SW480 (cell line): ENCODE results near the gene KDM4C.

Source experiments
- DNase-seq: peaks from one replicate; pipeline ENCODE4 v3.0.0-alpha.2; 2016; ENCODE audit warnings: low spot score

The KDM4C gene

GRCh38 chr9:7097785-7098752, 340.3 kb downstream of the KDM4C start:
- no peak for DNase-seq

- no peak for DNase-seq
Observed at GRCh38 chr9:7103367-7103766, 345.6 kb downstream of the KDM4C start.

- DNase-seq: no peak
Observed at GRCh38 chr9:7103771-7104170, 346.0 kb downstream of the KDM4C start.

- DNase-seq: no peak
Observed at GRCh38 chr9:7104625-7105024, 346.9 kb downstream of the KDM4C start.

GRCh38 chr9:7105095-7105494, 347.3 kb downstream of the KDM4C start:
- DNase-seq: no peak

GRCh38 chr9:7108936-7109335, 351.2 kb downstream of the KDM4C start:
- no peak for DNase-seq

- no peak for DNase-seq
Observed at GRCh38 chr9:7111413-7111812, 353.6 kb downstream of the KDM4C start.

- no peak for DNase-seq
Observed at GRCh38 chr9:7115606-7116005, 357.8 kb downstream of the KDM4C start.

GRCh38 chr9:7117676-7118561, 360.1 kb downstream of the KDM4C start:
- no peak for DNase-seq

GRCh38 chr9:7118633-7119032, 360.9 kb downstream of the KDM4C start:
- DNase-seq: no peak

GRCh38 chr9:7119612-7120011, 361.8 kb downstream of the KDM4C start:
- DNase-seq: no peak

- peak; percentile 8 for DNase-seq
Observed at GRCh38 chr9:7121055-7121454, 363.3 kb downstream of the KDM4C start.

- DNase-seq: no peak
Observed at GRCh38 chr9:7121664-7122063, 363.9 kb downstream of the KDM4C start.

- no peak for DNase-seq
Observed at GRCh38 chr9:7123743-7124142, 366.0 kb downstream of the KDM4C start.

GRCh38 chr9:7125231-7125630, 367.5 kb downstream of the KDM4C start:
- DNase-seq: no peak

GRCh38 chr9:7129391-7129790, 371.6 kb downstream of the KDM4C start:
- no peak for DNase-seq

GRCh38 chr9:7130266-7130820, 372.6 kb downstream of the KDM4C start:
- no peak for DNase-seq

GRCh38 chr9:7132605-7133004, 374.8 kb downstream of the KDM4C start:
- DNase-seq: no peak

- DNase-seq: no peak
Observed at GRCh38 chr9:7135735-7136134, 378.0 kb downstream of the KDM4C start.

GRCh38 chr9:7137040-7137439, 379.3 kb downstream of the KDM4C start:
- no peak for DNase-seq

- no peak for DNase-seq
Observed at GRCh38 chr9:7137571-7137970, 379.8 kb downstream of the KDM4C start.

- DNase-seq: no peak
Observed at GRCh38 chr9:7139886-7140285, 382.1 kb downstream of the KDM4C start.

GRCh38 chr9:7140401-7140800, 382.6 kb downstream of the KDM4C start:
- DNase-seq: no peak
